ENCODE results near the gene BCAS1.

Gene BCAS1

GRCh38 chr20:53903652-53903987, 166.8 kb downstream of the BCAS1 start:
- no peak for TF ChIP-seq CTCF (conservative IDR thresholded peaks at IDR 0.05; ENCODE audit: control insufficient read depth, insufficient read depth, low read depth, low read length)
- no peak overlapping the region for H3K4me3 ChIP-seq (ENCODE audit: control insufficient read depth, low read depth, low read length)
- DNase-seq (ENCODE audit: low read depth) = peak; percentile 77

- TF ChIP-seq CTCF (conservative IDR thresholded peaks at IDR 0.05; ENCODE audit: control insufficient read depth, insufficient read depth, low read depth, low read length) = no peak
- no peak overlapping the region for H3K4me3 ChIP-seq (ENCODE audit: control insufficient read depth, low read depth, low read length)
- peak; percentile 60 for DNase-seq (ENCODE audit: low read depth)
Observed at GRCh38 chr20:53902968-53903651, 167.3 kb downstream of the BCAS1 start.

- no peak for TF ChIP-seq CTCF (conservative IDR thresholded peaks at IDR 0.05; ENCODE audit: control insufficient read depth, insufficient read depth, low read depth, low read length)
- no peak for DNase-seq (ENCODE audit: low read depth)
- H3K4me3 ChIP-seq (ENCODE audit: control insufficient read depth, low read depth, low read length) = no peak overlapping the region
Observed at GRCh38 chr20:53901497-53902096, 168.8 kb downstream of the BCAS1 start.

- DNase-seq (ENCODE audit: low read depth) = peak; percentile 88
- no peak overlapping the region for H3K4me3 ChIP-seq (ENCODE audit: control insufficient read depth, low read depth, low read length)
- TF ChIP-seq CTCF (conservative IDR thresholded peaks at IDR 0.05; ENCODE audit: control insufficient read depth, insufficient read depth, low read depth, low read length) = no peak
Observed at GRCh38 chr20:53901064-53901463, 169.3 kb downstream of the BCAS1 start.

- no peak overlapping the region for H3K4me3 ChIP-seq (ENCODE audit: control insufficient read depth, low read depth, low read length)
- TF ChIP-seq CTCF (conservative IDR thresholded peaks at IDR 0.05; ENCODE audit: control insufficient read depth, insufficient read depth, low read depth, low read length) = no peak
- peak; percentile 94 for DNase-seq (ENCODE audit: low read depth)
Observed at GRCh38 chr20:53900380-53900999, 169.9 kb downstream of the BCAS1 start.

- DNase-seq (ENCODE audit: low read depth) = peak; percentile 95
- H3K4me3 ChIP-seq (ENCODE audit: control insufficient read depth, low read depth, low read length) = no peak overlapping the region
- no peak for TF ChIP-seq CTCF (conservative IDR thresholded peaks at IDR 0.05; ENCODE audit: control insufficient read depth, insufficient read depth, low read depth, low read length)
Observed at GRCh38 chr20:53899351-53900167, 170.8 kb downstream of the BCAS1 start.

Data from fibroblast of mammary gland (primary cell).